Measurements from ENCODE around the gene APOE. TPM values are rescaled to one million over a fixed set of nuclear protein-coding genes. Genes with fewer than 3 reads are reported as not detected.

The APOE gene
- total and polyA plus RNA-seq, 2 of the 13 experiments (the other 11 are each of a cell fraction or from before 2014, with no cell fraction given) = 1,328 to 1,470 TPM

GRCh38 chr19:44924243-44924725, 18.7 kb downstream of the APOE start (continued):
- peak; percentile 64 for TF ChIP-seq ASH2L (IDR thresholded peaks at IDR 0.05; ENCODE audit: insufficient read length, low read depth, low read length)
- TF ChIP-seq HINFP (CRISPR knock-in tag; IDR thresholded peaks at IDR 0.05; ENCODE audit: low read depth) = no peak; the same call in 1 of the 2 replicates
- peak; percentile 43 for TF ChIP-seq ZFY (CRISPR knock-in tag; IDR thresholded peaks at IDR 0.05)
- no peak for TF ChIP-seq NFE2L1 (CRISPR knock-in tag; IDR thresholded peaks at IDR 0.05; ENCODE audit: borderline replicate concordance)
- TF ChIP-seq TOE1 (CRISPR knock-in tag; IDR thresholded peaks at IDR 0.05) = 0 out of 2 replicates have a peak, but pooled peaks have one; percentile 54
- TF ChIP-seq ZNF232 (CRISPR knock-in tag; IDR thresholded peaks at IDR 0.05; ENCODE audit: borderline replicate concordance) = peak; percentile 67; the same call in 1 of the 2 replicates
- TF ChIP-seq PCBP1 (IDR thresholded peaks at IDR 0.05; ENCODE audit: borderline replicate concordance, low read depth, low read length) = peak; percentile 73; the same call in 1 of the 2 replicates
- TF ChIP-seq REL (CRISPR knock-in tag; conservative IDR thresholded peaks at IDR 0.05) = no peak
- peak; percentile 91 for TF ChIP-seq HOXA3 (CRISPR knock-in tag; IDR thresholded peaks at IDR 0.05)
- peak; percentile 94 for TF ChIP-seq NFIC (IDR thresholded peaks at IDR 0.05; ENCODE audit: low read length)
- TF ChIP-seq ZNF138 (CRISPR knock-in tag; IDR thresholded peaks at IDR 0.05; ENCODE audit: low read depth) = no peak; the same call in 1 of the 2 replicates
- peak; percentile 80; the same call in 1 of the 2 replicates for TF ChIP-seq ZNF546 (CRISPR knock-in tag; conservative IDR thresholded peaks at IDR 0.05)
- TF ChIP-seq SNAPC2 (CRISPR knock-in tag; IDR thresholded peaks at IDR 0.05) = no peak
- peak; percentile 83; the same call in 1 of the 2 replicates for TF ChIP-seq AKAP8 (CRISPR knock-in tag; IDR thresholded peaks at IDR 0.05)
- TF ChIP-seq ZNF83 (CRISPR knock-in tag; IDR thresholded peaks at IDR 0.05; ENCODE audit: borderline replicate concordance) = no peak
- no peak for TF ChIP-seq THAP8 (CRISPR knock-in tag; IDR thresholded peaks at IDR 0.05; ENCODE audit: borderline replicate concordance)
- TF ChIP-seq ZNF383 (CRISPR knock-in tag; IDR thresholded peaks at IDR 0.05; ENCODE audit: borderline replicate concordance) = no peak
- TF ChIP-seq ZNF878 (CRISPR knock-in tag; IDR thresholded peaks at IDR 0.05) = 0 out of 2 replicates have a peak, but pooled peaks have one; percentile 51
- peak; percentile 63; the same call in 1 of the 2 replicates for TF ChIP-seq U2AF2 (IDR thresholded peaks at IDR 0.05; ENCODE audit: low read depth, low read length)
- TF ChIP-seq ZNF749 (CRISPR knock-in tag; IDR thresholded peaks at IDR 0.05; ENCODE audit: borderline replicate concordance) = peak; percentile 87; the same call in 1 of the 2 replicates
- TF ChIP-seq ATF2 (CRISPR knock-in tag; IDR thresholded peaks at IDR 0.05) = peak; percentile 91
- TF ChIP-seq SPEN (CRISPR knock-in tag; IDR thresholded peaks at IDR 0.05; ENCODE audit: low read depth) = peak; percentile 90
- peak; percentile 100 for TF ChIP-seq NR2F6 (IDR thresholded peaks at IDR 0.05)
- TF ChIP-seq NR2F6 (CRISPR knock-in tag; IDR thresholded peaks at IDR 0.05) = peak; percentile 100
- peak; percentile 85 for TF ChIP-seq ZNF574 (CRISPR knock-in tag; IDR thresholded peaks at IDR 0.05)
- TF ChIP-seq MYNN (CRISPR knock-in tag; IDR thresholded peaks at IDR 0.05; ENCODE audit: low read depth) = no peak

Measured in HepG2 (cell line).